ENCODE results near the gene PRDM8.
"Not testable (repeated sequence)": the region's sequence is repeated elsewhere in the genome, so short reads cannot be mapped to it uniquely, and the experiment has no call there.

Gene PRDM8

GRCh38 chr4:80225595-80225994 lies 28.3 kb downstream of the PRDM8 start:
- DNase-seq (ENCODE audit: low read depth in 4 of 4, low spot score in 1 of 4): no peak

- no peak for DNase-seq (ENCODE audit: low read depth in 4 of 4, low spot score in 1 of 4)
Measured at GRCh38 chr4:80226094-80226493, 28.8 kb downstream of the PRDM8 start.

GRCh38 chr4:80228460-80228859 lies 31.2 kb downstream of the PRDM8 start:
- DNase-seq (ENCODE audit: low read depth in 4 of 4, low spot score in 1 of 4): no peak

GRCh38 chr4:80229128-80229527 lies 31.8 kb downstream of the PRDM8 start:
- DNase-seq (ENCODE audit: low read depth in 4 of 4, low spot score in 1 of 4): no peak

- no peak for DNase-seq (ENCODE audit: low read depth in 4 of 4, low spot score in 1 of 4)
Measured at GRCh38 chr4:80229590-80229989, 32.3 kb downstream of the PRDM8 start.

GRCh38 chr4:80231180-80231579 lies 33.9 kb downstream of the PRDM8 start:
- DNase-seq (ENCODE audit: low read depth in 4 of 4, low spot score in 1 of 4): no peak

GRCh38 chr4:80232707-80233370 lies 35.5 kb downstream of the PRDM8 start:
- DNase-seq (ENCODE audit: low read depth in 4 of 4, low spot score in 1 of 4): no peak

GRCh38 chr4:80233390-80233789 lies 36.1 kb downstream of the PRDM8 start:
- no peak for DNase-seq (ENCODE audit: low read depth in 4 of 4, low spot score in 1 of 4)

GRCh38 chr4:80235451-80235850 lies 38.1 kb downstream of the PRDM8 start:
- no peak for DNase-seq (ENCODE audit: low read depth in 4 of 4, low spot score in 1 of 4)

- no peak for DNase-seq (ENCODE audit: low read depth in 4 of 4, low spot score in 1 of 4)
Measured at GRCh38 chr4:80237992-80238391, 40.7 kb downstream of the PRDM8 start.

GRCh38 chr4:80239480-80240150 lies 42.3 kb downstream of the PRDM8 start:
- DNase-seq (ENCODE audit: low read depth in 4 of 4, low spot score in 1 of 4): no peak

GRCh38 chr4:80240976-80241375 lies 43.7 kb downstream of the PRDM8 start:
- no peak for DNase-seq (ENCODE audit: low read depth in 4 of 4, low spot score in 1 of 4)

- DNase-seq (ENCODE audit: low read depth in 4 of 4, low spot score in 1 of 4): no peak
Measured at GRCh38 chr4:80243274-80244018, 46.1 kb downstream of the PRDM8 start.

- DNase-seq (ENCODE audit: low read depth in 4 of 4, low spot score in 1 of 4): not testable (repeated sequence)
Measured at GRCh38 chr4:80247484-80247883, 50.2 kb downstream of the PRDM8 start.

- no peak for DNase-seq (ENCODE audit: low read depth in 4 of 4, low spot score in 1 of 4)
Measured at GRCh38 chr4:80249144-80249543, 51.8 kb downstream of the PRDM8 start.

- DNase-seq (ENCODE audit: low read depth in 4 of 4, low spot score in 1 of 4): no peak
Measured at GRCh38 chr4:80252427-80252826, 55.1 kb downstream of the PRDM8 start.

- DNase-seq (ENCODE audit: low read depth in 4 of 4, low spot score in 1 of 4): no peak
Measured at GRCh38 chr4:80252953-80253352, 55.6 kb downstream of the PRDM8 start.

- no peak for DNase-seq (ENCODE audit: low read depth in 4 of 4, low spot score in 1 of 4)
Measured at GRCh38 chr4:80253510-80253909, 56.2 kb downstream of the PRDM8 start.
